AG09319 (cell line): Measurements from ENCODE around the gene PXMP2.

Experiments
- DNase-seq: peaks from one replicate; pipeline ENCODE4 v3.0.0-alpha.2; 2010; ENCODE audit warnings: low read depth; ENCODE audit errors: extremely low read depth
- CTCF ChIP-seq: IDR thresholded peaks from 2 replicates; pipeline ENCODE4 v1.5.1; 2011; ENCODE audit warnings: low read depth, mild to moderate bottlenecking, inconsistent platforms, low read length, moderate library complexity

The PXMP2 gene

GRCh38 chr12:132719954-132720324, 32.6 kb downstream of the PXMP2 start:
- no peak for TF ChIP-seq CTCF
- no peak for DNase-seq

GRCh38 chr12:132720606-132721345, 33.4 kb downstream of the PXMP2 start:
- no peak for TF ChIP-seq CTCF
- no peak for DNase-seq

- TF ChIP-seq CTCF = no peak
- no peak for DNase-seq
Observed at GRCh38 chr12:132723015-132723763, 35.8 kb downstream of the PXMP2 start.

GRCh38 chr12:132723764-132724140, 36.4 kb downstream of the PXMP2 start:
- DNase-seq = no peak
- TF ChIP-seq CTCF = no peak

GRCh38 chr12:132724506-132725241, 37.3 kb downstream of the PXMP2 start:
- TF ChIP-seq CTCF = no peak
- DNase-seq = no peak

GRCh38 chr12:132726386-132726785, 39.0 kb downstream of the PXMP2 start:
- no peak for TF ChIP-seq CTCF
- DNase-seq = no peak
